ENCODE results near the gene RGS9.

DNA sequence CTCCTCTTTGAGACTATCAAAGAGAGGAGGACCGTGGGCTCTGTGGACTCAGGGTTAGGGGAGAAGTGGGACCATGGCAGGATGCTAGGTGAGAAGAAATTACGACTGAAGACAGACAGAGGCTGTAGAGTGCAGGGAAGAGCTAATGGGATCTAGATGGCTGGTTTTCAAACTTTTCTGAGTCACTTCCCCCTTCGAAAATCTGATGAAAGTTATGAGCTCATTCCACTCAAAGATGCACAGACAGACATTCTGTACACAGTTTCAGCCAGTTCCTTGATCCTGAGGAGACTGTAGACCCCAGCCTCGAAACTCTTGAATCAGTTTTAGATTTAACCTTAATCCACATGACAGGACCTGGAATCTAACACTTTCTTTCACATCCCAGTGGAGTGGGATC, 40.7 kb downstream of the RGS9 start:
- TF ChIP-seq, protein P1, sequence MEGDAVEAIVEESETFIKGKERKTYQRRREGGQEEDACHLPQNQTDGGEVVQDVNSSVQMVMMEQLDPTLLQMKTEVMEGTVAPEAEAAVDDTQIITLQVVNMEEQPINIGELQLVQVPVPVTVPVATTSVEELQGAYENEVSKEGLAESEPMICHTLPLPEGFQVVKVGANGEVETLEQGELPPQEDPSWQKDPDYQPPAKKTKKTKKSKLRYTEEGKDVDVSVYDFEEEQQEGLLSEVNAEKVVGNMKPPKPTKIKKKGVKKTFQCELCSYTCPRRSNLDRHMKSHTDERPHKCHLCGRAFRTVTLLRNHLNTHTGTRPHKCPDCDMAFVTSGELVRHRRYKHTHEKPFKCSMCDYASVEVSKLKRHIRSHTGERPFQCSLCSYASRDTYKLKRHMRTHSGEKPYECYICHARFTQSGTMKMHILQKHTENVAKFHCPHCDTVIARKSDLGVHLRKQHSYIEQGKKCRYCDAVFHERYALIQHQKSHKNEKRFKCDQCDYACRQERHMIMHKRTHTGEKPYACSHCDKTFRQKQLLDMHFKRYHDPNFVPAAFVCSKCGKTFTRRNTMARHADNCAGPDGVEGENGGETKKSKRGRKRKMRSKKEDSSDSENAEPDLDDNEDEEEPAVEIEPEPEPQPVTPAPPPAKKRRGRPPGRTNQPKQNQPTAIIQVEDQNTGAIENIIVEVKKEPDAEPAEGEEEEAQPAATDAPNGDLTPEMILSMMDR (conservative IDR thresholded peaks at IDR 0.05 in 1 of 2, IDR thresholded peaks at IDR 0.05 in 1 of 2; ENCODE audit: low read depth in 1 of 2, low read length in 2 of 2), result no peak
- no peak for TF ChIP-seq EZH2 (IDR thresholded peaks at IDR 0.05; ENCODE audit: low read length, missing control alignments)

Measured in fibroblast of lung (primary cell).